SU-DHL-6 (cell line): ENCODE measurements around the gene HAP1.

Source experiments
- H2AFZ ChIP-seq: fragments of 200-600 bp; sonication (generic); 2 replicates; pipeline ENCODE4 v1.6.1; 2014; ENCODE audit warnings: low read depth, mild to moderate bottlenecking, moderate library complexity, mixed read lengths, antibody characterized with exemption, low read length; ENCODE audit not compliant: severe bottlenecking
- H3F3A ChIP-seq: fragments of 200-600 bp; shearing (Covaris generic); 2 replicates; pipeline ENCODE4 v1.6.0; 2016; ENCODE audit warnings: antibody characterized with exemption, mild to moderate bottlenecking; ENCODE audit not compliant: insufficient read depth
- H3K27ac ChIP-seq: fragments of 200-600 bp; sonication (generic); 2 replicates; pipeline ENCODE4 v1.5.1; 2016; ENCODE audit warnings: low read depth, mild to moderate bottlenecking, low read length, moderate library complexity, mixed read lengths
- H3K27me3 ChIP-seq: fragments of 200-600 bp; sonication (generic), shearing (Covaris generic); 2 replicates; pipeline ENCODE4 v1.6.0; 2014; ENCODE audit warnings: mild to moderate bottlenecking, low read length
- H3K36me3 ChIP-seq: fragments of 200-600 bp; sonication (generic); 2 replicates; pipeline ENCODE4 v1.6.1; 2014; ENCODE audit warnings: mild to moderate bottlenecking, low read length, mixed read lengths
- H3K4me2 ChIP-seq: fragments of 300-600, 200-600 bp; shearing (Covaris generic), sonication (generic); 2 replicates; pipeline ENCODE4 v1.6.0; 2014; ENCODE audit warnings: low read length, low read depth, mild to moderate bottlenecking; ENCODE audit not compliant: poor library complexity, severe bottlenecking
- H3K4me3 ChIP-seq: fragments of 200-600 bp; sonication (generic); 2 replicates; pipeline ENCODE4 v1.5.1; 2014; ENCODE audit warnings: antibody characterized with exemption, low read length, mild to moderate bottlenecking, mixed read lengths; ENCODE audit not compliant: insufficient read depth, poor library complexity, severe bottlenecking
- H3K79me2 ChIP-seq: fragments of 200-600 bp; sonication (generic); 2 replicates; pipeline ENCODE4 v1.6.1; 2014; ENCODE audit warnings: mild to moderate bottlenecking, low read length, moderate library complexity; ENCODE audit not compliant: insufficient read depth
- H3K9ac ChIP-seq: fragments of 200-600 bp; sonication (generic); 2 replicates; pipeline ENCODE4 v1.7.0; 2014; ENCODE audit warnings: mild to moderate bottlenecking, low read length
- H3K9me2 ChIP-seq: fragments of 200-600 bp; sonication (generic); replicated peaks from 2 replicates; pipeline ENCODE4 v1.6.1; 2014; ENCODE audit warnings: low read length; ENCODE audit not compliant: insufficient read depth
- H3K9me3 ChIP-seq: fragments of 200-600 bp; sonication (generic); 2 replicates; pipeline ENCODE4 v1.6.1; 2014; ENCODE audit warnings: low read length, mixed read lengths; ENCODE audit not compliant: insufficient read depth
- H4K20me1 ChIP-seq: fragments of 200-600 bp; sonication (generic); 2 replicates; pipeline ENCODE4 v1.6.1; 2014; ENCODE audit warnings: low read depth, mild to moderate bottlenecking, antibody characterized with exemption, low read length, moderate library complexity, mixed read lengths
- CTCF ChIP-seq: fragments of 200-600 bp; sonication (generic); IDR thresholded peaks from one replicate; pipeline ENCODE4 v1.5.1; 2017; ENCODE audit warnings: antibody characterized with exemption, mild to moderate bottlenecking, low read length, moderate library complexity; ENCODE audit not compliant: insufficient read depth, poor library complexity, severe bottlenecking
- EZH2phosphoT487 ChIP-seq: fragments of 200-600 bp; sonication (generic), shearing (Covaris generic); conservative IDR thresholded peaks from 2 replicates; pipeline ENCODE4 v1.6.1; 2018; ENCODE audit warnings: mild to moderate bottlenecking, antibody characterized with exemption, low read length, moderate library complexity, mixed read lengths

Gene HAP1

GRCh38 chr17:41734139-41734948 lies at the start of gene HAP1:
Gene HAP1, minus strand, starts transcription at chr17:41734643. Its CDS starts 9 bp downstream, at chr17:41734634.
- Histone ChIP-seq H2AFZ (no peak within 1 kb of the TSS), H3K9ac (no peak within 1 kb of the TSS), H3K27ac (no peak within 1 kb of the TSS), H4K20me1 (no peaks in the 10 kb centered on the region), H3F3A (no peaks in the 10 kb centered on the region), H3K36me3 (no peaks in the 10 kb centered on the region), H3K4me2 (no peak within 1 kb of the TSS), H3K79me2 (no peaks in the 10 kb centered on the region), H3K4me3 (no peak within 1 kb of the TSS), H3K27me3 (no peaks in the 10 kb centered on the region), H3K9me2 (no peaks in the 10 kb centered on the region), H3K9me3 (no peaks in the 10 kb centered on the region)
- no peak for TF ChIP-seq CTCF
- no peak for TF ChIP-seq EZH2phosphoT487

- Histone ChIP-seq H2AFZ (no peak overlapping the region), H3K4me2 (no peak overlapping the region), H3K27me3 (no peaks in the 10 kb centered on the region), H3K36me3 (no peaks in the 10 kb centered on the region), H3K4me3 (no peak overlapping the region), H3K79me2 (no peaks in the 10 kb centered on the region), H3F3A (no peaks in the 10 kb centered on the region), H3K27ac (no peak overlapping the region), H4K20me1 (no peaks in the 10 kb centered on the region), H3K9me2 (no peaks in the 10 kb centered on the region), H3K9me3 (no peaks in the 10 kb centered on the region), H3K9ac (no peak overlapping the region)
- TF ChIP-seq CTCF (no peak), EZH2phosphoT487 (no peak)
Observed at GRCh38 chr17:41782142-41782541, 47.7 kb upstream of the HAP1 start.

GRCh38 chr17:41781404-41782110 lies 47.1 kb upstream of the HAP1 start:
- Histone ChIP-seq H3K9me2 (no peaks in the 10 kb centered on the region), H2AFZ (no peak overlapping the region), H4K20me1 (no peaks in the 10 kb centered on the region), H3K9ac (no peak overlapping the region), H3K4me2 (no peak overlapping the region), H3K27me3 (no peaks in the 10 kb centered on the region), H3K36me3 (no peaks in the 10 kb centered on the region), H3K27ac (no peak overlapping the region), H3F3A (no peaks in the 10 kb centered on the region), H3K79me2 (no peaks in the 10 kb centered on the region), H3K4me3 (no peak overlapping the region), H3K9me3 (no peaks in the 10 kb centered on the region)
- TF ChIP-seq EZH2phosphoT487: no peak
- no peak for TF ChIP-seq CTCF
